Colonic mucosa (tissue), 4 donors: ENCODE data around the gene ELMO3. TPM values are rescaled to one million over a fixed set of nuclear protein-coding genes. Genes with fewer than 3 reads are reported as not detected.

Experiments
- DNase-seq: peaks from one replicate; pipeline ENCODE4 v3.0.0-alpha.2; 2020
- H3K27ac ChIP-seq: fragments of 200-600 bp; one replicate; pipeline ENCODE4 v1.8.0; 2021
- H3K27me3 ChIP-seq: fragments of 200-600 bp; one replicate; pipeline ENCODE4 v1.8.0; 2021
- H3K36me3 ChIP-seq: fragments of 200-600 bp; one replicate; pipeline ENCODE4 v1.8.0; 2021
- H3K4me1 ChIP-seq: fragments of 200-600 bp; one replicate; pipeline ENCODE4 v1.8.0; 2021; ENCODE audit warnings: mild to moderate bottlenecking
- H3K4me3 ChIP-seq: fragments of 200-600 bp; one replicate; pipeline ENCODE4 v1.8.0; 2021
- H3K9ac ChIP-seq, 2 donors: one replicate each; pipeline ENCODE4 v1.7.0; 2013; ENCODE audit warnings: control low read depth in 2 of 2, low read depth in 2 of 2, low read length in 2 of 2
- H3K9me3 ChIP-seq: fragments of 200-600 bp; one replicate; pipeline ENCODE4 v1.8.0; 2021
- CTCF ChIP-seq: fragments of 200-600 bp; IDR thresholded peaks from one replicate; pipeline ENCODE4 v1.8.0; 2022; ENCODE audit warnings: antibody characterized with exemption, mild to moderate bottlenecking
- intact Hi-C: fragments of 100-400 bp; cut with DNase I; formaldehyde crosslinking; loops from one replicate; pipeline ENCODE4 v1.14.1; 2022
- total RNA-seq, 2 donors: library from RNA; stranded (reverse); fragmentation: NEBNext Ultra II Directional in 1 of 2; extraction: Animal tissue kit (Norgen Biotek cat#: 25700) in 1 of 2; gene quantifications; one replicate each; pipeline ENCODE4 v1.2.1, GENCODE V29; 2021
- donor health status: healthy.
- donor health status: DM: no; HTN: no; CAD: no.
- donor health status: DM: no; HTN: no; CAD: no.

ELMO3 gene
- total RNA-seq, 2 donors from 2014 or later = 60.7 to 75.6 TPM

DNA sequence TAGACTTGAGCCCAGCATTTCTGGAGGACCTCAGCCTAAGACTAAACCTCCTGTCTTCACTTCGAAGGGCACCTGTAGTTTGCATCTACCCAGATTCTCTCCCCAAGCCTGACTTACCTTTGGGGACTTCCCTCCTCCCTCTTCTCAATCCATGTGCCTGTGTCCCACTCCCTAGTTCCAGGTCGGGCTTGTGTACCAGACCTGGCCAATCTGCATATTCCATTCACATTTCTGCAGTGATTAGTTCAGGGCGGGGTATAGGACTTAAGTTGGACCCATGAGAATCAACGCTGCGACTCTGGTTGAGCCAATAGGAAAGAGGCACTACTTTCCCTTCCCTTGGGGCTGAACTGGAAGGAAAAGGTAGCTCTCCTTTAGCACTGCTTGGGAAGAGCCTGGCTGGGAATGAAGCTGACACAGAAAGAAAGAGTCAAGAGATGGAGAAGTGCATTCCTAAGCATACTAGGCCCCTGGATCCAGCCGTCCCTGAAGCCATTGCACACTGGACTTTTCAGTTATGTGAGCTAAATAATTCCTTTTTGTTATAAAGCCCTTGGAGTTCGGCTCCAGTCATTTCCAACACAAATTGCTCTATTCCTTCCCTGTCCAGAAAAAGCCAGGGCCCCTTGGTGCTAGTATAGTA, 41.7 kb upstream of the ELMO3 start:
- no peak for DNase-seq
- H3K9me3 ChIP-seq = no peaks in the 10 kb centered on the region
- no peak for TF ChIP-seq CTCF
- intact Hi-C loops = loop anchor here (5.0 kb wide), 2 partner anchors 140 to 180 kb away; no protein-coding TSS in a partner anchor
- no peak overlapping the region for H3K9ac ChIP-seq
- no peaks in the 10 kb centered on the region for H3K27me3 ChIP-seq
- no peaks in the 10 kb centered on the region for H3K36me3 ChIP-seq
- H3K4me1 ChIP-seq = peaks cover 20% of the 10 kb centered on the region
- H3K4me3 ChIP-seq = no peak overlapping the region
- no peak overlapping the region for H3K27ac ChIP-seq

- Histone ChIP-seq H3K4me1 (peaks cover 24% of the 10 kb centered on the region), H3K9me3 (no peaks in the 10 kb centered on the region), H3K9ac (peak overlapping the region; percentile 30 to 96), H3K4me3 (no peak overlapping the region), H3K36me3 (no peaks in the 10 kb centered on the region), H3K27ac (peak overlapping the region; percentile 96), H3K27me3 (peaks cover 3% of the 10 kb centered on the region)
- intact Hi-C loops = loop anchor here (5.0 kb wide), 2 partner anchors 141 to 181 kb away; no protein-coding TSS in a partner anchor
- DNase-seq = no peak
- no peak for TF ChIP-seq CTCF
These were observed 40.9 kb upstream of the ELMO3 start for GRCh38 chr16:67157892-67158635.

- Histone ChIP-seq H3K27ac (peak overlapping the region; percentile 96), H3K36me3 (no peaks in the 10 kb centered on the region), H3K4me3 (peak overlapping the region; percentile 98), H3K27me3 (peaks cover 10% of the 10 kb centered on the region), H3K9ac (peak overlapping the region; percentile 85 to 96), H3K9me3 (no peaks in the 10 kb centered on the region), H3K4me1 (peaks cover 32% of the 10 kb centered on the region)
- TF ChIP-seq CTCF = no peak
- intact Hi-C loops = loop anchor here (5.0 kb wide), 2 partner anchors 142 to 182 kb away; no protein-coding TSS in a partner anchor
- peak; percentile 76 for DNase-seq
These were observed 40.0 kb upstream of the ELMO3 start for GRCh38 chr16:67158637-67159600.

DNA sequence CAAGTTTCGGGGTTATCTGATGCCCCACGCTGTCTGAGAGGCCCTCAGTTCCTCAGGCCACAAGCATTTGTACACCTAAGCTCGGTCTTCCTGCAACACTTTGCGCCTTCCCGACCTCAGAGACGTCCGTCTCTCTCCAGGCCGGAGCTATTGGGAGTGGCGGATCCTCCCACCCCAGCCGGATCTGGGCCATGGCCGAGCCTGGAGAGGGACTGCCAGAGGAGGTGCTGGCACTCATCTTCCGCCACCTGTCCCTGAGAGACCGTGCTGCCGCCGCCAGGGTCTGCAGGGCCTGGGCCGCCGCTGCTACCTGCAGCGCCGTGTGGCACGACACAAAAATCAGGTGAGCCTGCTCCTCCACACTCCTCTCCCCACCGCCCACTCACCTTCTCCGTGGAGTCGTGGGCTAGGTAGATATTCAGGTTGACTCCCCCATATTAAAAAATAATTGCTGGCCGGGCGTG, 37.3 kb upstream of the ELMO3 start:
- no peak overlapping the region for H3K27ac ChIP-seq
- H3K9me3 ChIP-seq = no peaks in the 10 kb centered on the region
- no peak overlapping the region for H3K4me3 ChIP-seq
- DNase-seq = peak; percentile 28
- H3K36me3 ChIP-seq = no peaks in the 10 kb centered on the region
- no peak overlapping the region for H3K9ac ChIP-seq
- peaks cover 31% of the 10 kb centered on the region for H3K27me3 ChIP-seq
- peaks cover 24% of the 10 kb centered on the region for H3K4me1 ChIP-seq
- TF ChIP-seq CTCF = no peak
- intact Hi-C loops = no loop called here
